ENCODE measurements around the gene MTAP. TPM values are rescaled to one million over a fixed set of nuclear protein-coding genes. Genes with fewer than 3 reads are reported as not detected.

The MTAP gene
- total and polyA plus RNA-seq, 2 donors (not counting 1 experiment from before 2014, with no cell fraction given) = 9.8 to 38.4 TPM

DNA sequence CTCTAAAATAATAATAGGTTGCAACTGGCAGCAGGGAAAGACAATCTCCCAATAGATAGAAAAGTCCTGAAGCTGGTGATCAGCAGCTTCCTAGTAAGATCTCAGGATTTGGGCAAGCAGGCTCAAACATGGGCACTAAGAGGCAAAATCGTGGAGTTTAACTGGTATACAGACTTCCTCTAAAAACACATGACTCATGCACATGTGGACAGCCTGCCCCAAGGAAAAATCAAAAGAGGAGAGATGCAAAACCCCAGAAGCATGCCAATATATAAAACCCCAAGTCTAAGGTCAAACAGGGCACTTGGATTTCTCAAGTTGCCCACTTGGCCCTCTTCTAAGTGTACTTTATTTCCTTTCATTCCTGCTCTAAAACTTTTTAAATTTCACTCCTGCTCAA lies 129.0 kb downstream of the MTAP start:
- Histone ChIP-seq H3K4me1 (ENCODE audit: control insufficient read depth in 2 of 2, insufficient read depth in 2 of 2, low read length in 2 of 2) (no peaks in the 10 kb centered on the region), H3K4me2 (replicated peaks; ENCODE audit: low read depth, low read length, poor library complexity, severe bottlenecking) (no peak overlapping the region), H2AFZ (ENCODE audit: insufficient read depth, low read depth, low read length, poor library complexity, severe bottlenecking) (no peak overlapping the region), H3K27me3 (replicated peaks in 1 of 4; ENCODE audit: control extremely low read depth in 1 of 4, control insufficient read depth in 3 of 4, insufficient read depth in 4 of 4, low read length in 3 of 4) (no peaks in the 10 kb centered on the region), H3K9me3 (ENCODE audit: control extremely low read depth in 1 of 3, control insufficient read depth in 2 of 3, insufficient read depth in 1 of 3, low read length in 2 of 3) (no peaks in the 10 kb centered on the region), H3K79me2 (ENCODE audit: control insufficient read depth, insufficient read depth, low read length) (no peaks in the 10 kb centered on the region), H4K20me1 (ENCODE audit: control insufficient read depth, insufficient read depth, low read length, poor library complexity, severe bottlenecking) (no peaks in the 10 kb centered on the region), H3K4me3 (ENCODE audit: control extremely low read depth in 1 of 5, extremely low read depth in 1 of 5, insufficient read depth in 1 of 5, low read depth in 2 of 5, low read length in 4 of 5) (no peak overlapping the region), H3K27ac (ENCODE audit: low read length in 2 of 2) (no peak overlapping the region), H3K9ac (ENCODE audit: low read length) (no peak overlapping the region), H3K36me3 (replicated peaks in 1 of 2; ENCODE audit: control extremely low read depth in 1 of 2, control insufficient read depth in 1 of 2, extremely low read depth in 1 of 2, insufficient read depth in 2 of 2, low read length in 1 of 2) (no peaks in the 10 kb centered on the region)
- H3K27me3 Mint-ChIP-seq = no peaks in the 10 kb centered on the region
- no peaks in the 10 kb centered on the region for H3K4me1 Mint-ChIP-seq
- WGBS (ENCODE audit: insufficient coverage) = 100% methylated on average over 1 of the region's 1 CpG
- H3K9me3 Mint-ChIP-seq (ENCODE audit: insufficient read depth) = no peaks in the 10 kb centered on the region
- TF ChIP-seq, protein P1, sequence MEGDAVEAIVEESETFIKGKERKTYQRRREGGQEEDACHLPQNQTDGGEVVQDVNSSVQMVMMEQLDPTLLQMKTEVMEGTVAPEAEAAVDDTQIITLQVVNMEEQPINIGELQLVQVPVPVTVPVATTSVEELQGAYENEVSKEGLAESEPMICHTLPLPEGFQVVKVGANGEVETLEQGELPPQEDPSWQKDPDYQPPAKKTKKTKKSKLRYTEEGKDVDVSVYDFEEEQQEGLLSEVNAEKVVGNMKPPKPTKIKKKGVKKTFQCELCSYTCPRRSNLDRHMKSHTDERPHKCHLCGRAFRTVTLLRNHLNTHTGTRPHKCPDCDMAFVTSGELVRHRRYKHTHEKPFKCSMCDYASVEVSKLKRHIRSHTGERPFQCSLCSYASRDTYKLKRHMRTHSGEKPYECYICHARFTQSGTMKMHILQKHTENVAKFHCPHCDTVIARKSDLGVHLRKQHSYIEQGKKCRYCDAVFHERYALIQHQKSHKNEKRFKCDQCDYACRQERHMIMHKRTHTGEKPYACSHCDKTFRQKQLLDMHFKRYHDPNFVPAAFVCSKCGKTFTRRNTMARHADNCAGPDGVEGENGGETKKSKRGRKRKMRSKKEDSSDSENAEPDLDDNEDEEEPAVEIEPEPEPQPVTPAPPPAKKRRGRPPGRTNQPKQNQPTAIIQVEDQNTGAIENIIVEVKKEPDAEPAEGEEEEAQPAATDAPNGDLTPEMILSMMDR (IDR thresholded peaks at IDR 0.05) = no peak
- no peak for TF ChIP-seq EZH2 (IDR thresholded peaks at IDR 0.05; ENCODE audit: borderline replicate concordance, insufficient read depth, low read depth, low read length, poor library complexity, severe bottlenecking)
- intact Hi-C loops (cut with micrococcal nuclease) = no loop called here
- CTCF ChIA-PET = no interaction called here
- POLR2A ChIA-PET = no interaction called here
- DNase-seq = no peak
- H3K27ac Mint-ChIP-seq = no peak overlapping the region
- no peak overlapping the region for H3K4me3 Mint-ChIP-seq
- ATAC-seq (ENCODE audit: low read depth) = no peak

DNA sequence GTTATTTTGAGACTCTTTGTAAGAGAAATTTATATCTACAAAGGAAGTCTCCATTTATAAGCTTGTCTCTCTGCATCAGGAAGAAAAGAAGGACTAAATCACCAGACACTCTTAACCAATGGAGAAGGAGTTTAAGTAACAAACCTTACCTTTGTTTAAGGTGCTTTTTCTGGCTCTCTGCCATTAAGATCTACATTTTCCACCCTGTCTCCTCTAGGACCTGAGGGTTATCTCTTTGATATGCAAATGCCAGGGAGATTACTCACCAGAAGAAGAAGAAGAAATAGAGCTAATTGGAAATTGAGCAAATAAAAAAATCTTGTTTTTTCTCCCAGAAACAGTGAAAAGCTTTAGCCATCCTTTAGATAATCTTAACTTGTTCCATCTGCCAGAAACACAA lies 130.8 kb downstream of the MTAP start:
- Histone ChIP-seq H3K9ac (ENCODE audit: low read length) (no peak overlapping the region), H3K4me2 (replicated peaks; ENCODE audit: low read depth, low read length, poor library complexity, severe bottlenecking) (no peak overlapping the region), H3K27ac (ENCODE audit: low read length in 2 of 2) (no peak overlapping the region), H3K4me1 (ENCODE audit: control insufficient read depth in 2 of 2, insufficient read depth in 2 of 2, low read length in 2 of 2) (no peaks in the 10 kb centered on the region), H3K36me3 (replicated peaks in 1 of 2; ENCODE audit: control extremely low read depth in 1 of 2, control insufficient read depth in 1 of 2, extremely low read depth in 1 of 2, insufficient read depth in 2 of 2, low read length in 1 of 2) (no peaks in the 10 kb centered on the region), H2AFZ (ENCODE audit: insufficient read depth, low read depth, low read length, poor library complexity, severe bottlenecking) (no peak overlapping the region), H3K27me3 (replicated peaks in 1 of 4; ENCODE audit: control extremely low read depth in 1 of 4, control insufficient read depth in 3 of 4, insufficient read depth in 4 of 4, low read length in 3 of 4) (no peaks in the 10 kb centered on the region), H4K20me1 (ENCODE audit: control insufficient read depth, insufficient read depth, low read length, poor library complexity, severe bottlenecking) (no peaks in the 10 kb centered on the region), H3K9me3 (ENCODE audit: control extremely low read depth in 1 of 3, control insufficient read depth in 2 of 3, insufficient read depth in 1 of 3, low read length in 2 of 3) (no peaks in the 10 kb centered on the region), H3K4me3 (ENCODE audit: control extremely low read depth in 1 of 5, extremely low read depth in 1 of 5, insufficient read depth in 1 of 5, low read depth in 2 of 5, low read length in 4 of 5) (no peak overlapping the region), H3K79me2 (ENCODE audit: control insufficient read depth, insufficient read depth, low read length) (no peaks in the 10 kb centered on the region)
- ChIA-PET POLR2A (no interaction called here), CTCF (no interaction called here)
- DNase-seq (no peak), ATAC-seq (ENCODE audit: low read depth) (no peak)
- Mint-ChIP-seq H3K4me3 (no peak overlapping the region), H3K27me3 (no peaks in the 10 kb centered on the region), H3K4me1 (no peaks in the 10 kb centered on the region), H3K27ac (no peak overlapping the region), H3K9me3 (ENCODE audit: insufficient read depth) (no peaks in the 10 kb centered on the region)
- TF ChIP-seq EZH2 (IDR thresholded peaks at IDR 0.05; ENCODE audit: borderline replicate concordance, insufficient read depth, low read depth, low read length, poor library complexity, severe bottlenecking) = no peak
- intact Hi-C loops (cut with micrococcal nuclease) = no loop called here

Data from B cell (primary cell).